IPS-18a (cell line): ENCODE data around the gene ZNF544.
A peak's percentile ranks its signal among the peaks of the same experiment; 100 is the strongest.

ENCODE experiments used
- H3K27ac ChIP-seq: one replicate; pipeline ENCODE4 v1.5.1; 2013; ENCODE audit warnings: low read length
- H3K27me3 ChIP-seq: one replicate; pipeline ENCODE4 v1.6.1; 2013; ENCODE audit warnings: mild to moderate bottlenecking, low read length; ENCODE audit not compliant: control insufficient read depth, insufficient read depth
- H3K36me3 ChIP-seq: one replicate; pipeline ENCODE4 v1.6.1; 2013; ENCODE audit warnings: low read depth, low read length; ENCODE audit not compliant: control insufficient read depth
- H3K4me1 ChIP-seq: one replicate; pipeline ENCODE4 v1.6.1; 2013; ENCODE audit warnings: low read depth, low read length; ENCODE audit not compliant: control insufficient read depth
- H3K4me3 ChIP-seq: one replicate; pipeline ENCODE4 v1.5.1; 2013; ENCODE audit warnings: low read length
- H3K9ac ChIP-seq: one replicate; pipeline ENCODE4 v1.6.1; 2013; ENCODE audit warnings: mild to moderate bottlenecking, low read length, moderate library complexity
- H3K9me3 ChIP-seq: one replicate; pipeline ENCODE4 v1.6.1; 2013; ENCODE audit warnings: low read depth, low read length; ENCODE audit not compliant: control insufficient read depth

The ZNF544 gene

GRCh38 chr19:58261968-58262921 is 33.5 kb downstream of the ZNF544 start:
- H3K27me3 ChIP-seq: no peaks in the 10 kb centered on the region
- H3K36me3 ChIP-seq: peaks cover 60% of the 10 kb centered on the region

GRCh38 chr19:58262922-58263296 is 34.2 kb downstream of the ZNF544 start:
- Histone ChIP-seq H3K36me3 (peaks cover 53% of the 10 kb centered on the region), H3K9me3 (peaks cover 88% of the 10 kb centered on the region), H3K27me3 (no peaks in the 10 kb centered on the region), H3K27ac (no peak overlapping the region), H3K9ac (no peak overlapping the region), H3K4me3 (peak overlapping the region; percentile 31), H3K4me1 (no peaks in the 10 kb centered on the region)

More at GRCh38 chr19:58261968-58262921, 33.5 kb downstream of the ZNF544 start:
- H3K9me3 ChIP-seq: peaks cover 94% of the 10 kb centered on the region
- H3K9ac ChIP-seq: no peak overlapping the region
- peak overlapping the region; percentile 8 for H3K4me3 ChIP-seq
- H3K27ac ChIP-seq: no peak overlapping the region
- no peaks in the 10 kb centered on the region for H3K4me1 ChIP-seq

GRCh38 chr19:58265100-58265499 is 36.4 kb downstream of the ZNF544 start:
- no peaks in the 10 kb centered on the region for H3K4me1 ChIP-seq
- no peak overlapping the region for H3K9ac ChIP-seq
- H3K4me3 ChIP-seq: no peak overlapping the region
- H3K27ac ChIP-seq: no peak overlapping the region
- peaks cover 74% of the 10 kb centered on the region for H3K9me3 ChIP-seq
- no peaks in the 10 kb centered on the region for H3K27me3 ChIP-seq
- peaks cover 32% of the 10 kb centered on the region for H3K36me3 ChIP-seq

- H3K27me3 ChIP-seq: no peaks in the 10 kb centered on the region
- H3K4me3 ChIP-seq: no peak overlapping the region
- no peak overlapping the region for H3K27ac ChIP-seq
- peaks cover 1% of the 10 kb centered on the region for H3K36me3 ChIP-seq
- no peak overlapping the region for H3K9ac ChIP-seq
- no peaks in the 10 kb centered on the region for H3K4me1 ChIP-seq
- peaks cover 41% of the 10 kb centered on the region for H3K9me3 ChIP-seq
Observed at GRCh38 chr19:58268344-58268743, 39.6 kb downstream of the ZNF544 start.

- H3K9me3 ChIP-seq: no peaks in the 10 kb centered on the region
- H3K27me3 ChIP-seq: no peaks in the 10 kb centered on the region
- H3K27ac ChIP-seq: no peak overlapping the region
- no peaks in the 10 kb centered on the region for H3K36me3 ChIP-seq
- H3K4me1 ChIP-seq: peaks cover under 1% of the 10 kb centered on the region
- no peak overlapping the region for H3K9ac ChIP-seq
- H3K4me3 ChIP-seq: no peak overlapping the region
Observed at GRCh38 chr19:58274771-58275201, 46.1 kb downstream of the ZNF544 start.

GRCh38 chr19:58275564-58275963 is 46.9 kb downstream of the ZNF544 start:
- H3K4me3 ChIP-seq: no peak overlapping the region
- peaks cover 8% of the 10 kb centered on the region for H3K4me1 ChIP-seq
- H3K9me3 ChIP-seq: no peaks in the 10 kb centered on the region
- H3K27me3 ChIP-seq: no peaks in the 10 kb centered on the region
- H3K9ac ChIP-seq: no peak overlapping the region
- no peak overlapping the region for H3K27ac ChIP-seq
- H3K36me3 ChIP-seq: peaks cover 4% of the 10 kb centered on the region

GRCh38 chr19:58277197-58277596 is 48.5 kb downstream of the ZNF544 start:
- H3K27ac ChIP-seq: no peak overlapping the region
- H3K36me3 ChIP-seq: peaks cover 16% of the 10 kb centered on the region
- H3K4me3 ChIP-seq: no peak overlapping the region

GRCh38 chr19:58277748-58278540 is 49.2 kb downstream of the ZNF544 start:
- H3K9ac ChIP-seq: peak overlapping the region; percentile 90
- no peaks in the 10 kb centered on the region for H3K9me3 ChIP-seq
- peaks cover 9% of the 10 kb centered on the region for H3K4me1 ChIP-seq
- H3K4me3 ChIP-seq: peak overlapping the region; percentile 98
- H3K27me3 ChIP-seq: no peaks in the 10 kb centered on the region
- peak overlapping the region; percentile 54 for H3K27ac ChIP-seq
- H3K36me3 ChIP-seq: peaks cover 16% of the 10 kb centered on the region

More at GRCh38 chr19:58277197-58277596, 48.5 kb downstream of the ZNF544 start:
- Histone ChIP-seq H3K9ac (no peak overlapping the region), H3K4me1 (peaks cover 9% of the 10 kb centered on the region), H3K27me3 (no peaks in the 10 kb centered on the region), H3K9me3 (no peaks in the 10 kb centered on the region)

- Histone ChIP-seq H3K9me3 (no peaks in the 10 kb centered on the region), H3K36me3 (peaks cover 16% of the 10 kb centered on the region), H3K4me1 (peaks cover 9% of the 10 kb centered on the region), H3K9ac (peak within 1 kb of the TSS; percentile 96), H3K4me3 (peak within 1 kb of the TSS; percentile 98), H3K27ac (peak within 1 kb of the TSS; percentile 89), H3K27me3 (no peaks in the 10 kb centered on the region)
Observed at GRCh38 chr19:58278541-58279041, 49.9 kb downstream of the ZNF544 start, which contains the start of gene ZNF8. TSS of gene ZNF8 (plus strand) at chr19:58278955. CDS start at chr19:58279082, 127 bp downstream.

GRCh38 chr19:58279042-58279924 is 50.6 kb downstream of the ZNF544 start:
- Histone ChIP-seq H3K36me3 (peaks cover 16% of the 10 kb centered on the region), H3K9me3 (no peaks in the 10 kb centered on the region), H3K27me3 (no peaks in the 10 kb centered on the region), H3K27ac (peak overlapping the region; percentile 89), H3K4me1 (peaks cover 9% of the 10 kb centered on the region), H3K4me3 (peak overlapping the region; percentile 98), H3K9ac (peak overlapping the region; percentile 96)
